BE2C (cell line): ENCODE measurements around the gene DOK7.

Source experiments
- DNase-seq: peaks from one replicate; pipeline ENCODE4 v3.0.0-alpha.2; 2020
- H3K27me3 ChIP-seq: fragments of 250-450 bp; sonication (Bioruptor Pico); 2 replicates; pipeline ENCODE4 v1.5.1; 2020; ENCODE audit warnings: mild to moderate bottlenecking
- H3K36me3 ChIP-seq: fragments of 250-450 bp; sonication (Bioruptor Pico); 2 replicates; pipeline ENCODE4 v1.5.1; 2020; ENCODE audit warnings: mild to moderate bottlenecking
- H3K4me1 ChIP-seq: fragments of 250-450 bp; sonication (Bioruptor Pico); 2 replicates; pipeline ENCODE4 v1.5.1; 2020
- H3K4me3 ChIP-seq: 2 replicates; pipeline ENCODE4 v1.5.1; 2011; ENCODE audit warnings: low read depth, low read length
- H3K9me3 ChIP-seq: fragments of 250-450 bp; sonication (Bioruptor Pico); 2 replicates; pipeline ENCODE4 v1.5.1; 2020
- CTCF ChIP-seq: IDR thresholded peaks from 2 replicates; pipeline ENCODE4 v1.5.1; 2012; ENCODE audit warnings: mild to moderate bottlenecking, low read depth, low read length

DOK7 gene

DNA sequence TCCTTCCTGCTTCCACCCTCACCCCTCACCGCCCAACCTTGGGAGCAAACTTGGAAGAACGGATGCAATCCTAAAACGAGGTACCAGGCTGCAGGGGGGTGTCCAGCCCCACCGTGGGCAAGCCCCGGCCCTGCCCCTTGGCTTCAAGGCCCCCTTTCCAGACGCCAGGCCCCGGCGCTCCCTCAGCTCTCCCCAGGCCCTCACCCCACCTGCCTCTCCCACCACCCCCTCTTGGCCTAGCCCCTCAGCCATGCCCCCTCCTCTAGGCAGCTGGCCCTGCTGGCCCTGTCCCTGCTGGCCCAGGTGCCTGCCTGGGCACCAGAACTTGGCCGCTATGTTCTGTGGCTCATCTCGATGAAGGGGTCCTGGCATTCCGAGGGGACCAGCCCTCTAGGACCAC lies 35.3 kb downstream of the DOK7 start:
- no peak for DNase-seq
- no peak for TF ChIP-seq CTCF
- no peak overlapping the region for H3K4me3 ChIP-seq
- peaks cover 10% of the 10 kb centered on the region for H3K27me3 ChIP-seq
- H3K36me3 ChIP-seq: no peaks in the 10 kb centered on the region; the same call in none of the 2 replicates
- H3K9me3 ChIP-seq: no peaks in the 10 kb centered on the region
- no peaks in the 10 kb centered on the region for H3K4me1 ChIP-seq

GRCh38 chr4:3498901-3499510 lies 35.9 kb downstream of the DOK7 start:
- H3K36me3 ChIP-seq: peaks cover 4% of the 10 kb centered on the region
- no peak for TF ChIP-seq CTCF
- H3K4me1 ChIP-seq: no peaks in the 10 kb centered on the region
- no peak overlapping the region for H3K4me3 ChIP-seq
- H3K27me3 ChIP-seq: peaks cover 4% of the 10 kb centered on the region
- no peak for DNase-seq
- no peaks in the 10 kb centered on the region for H3K9me3 ChIP-seq

GRCh38 chr4:3499710-3500109 lies 36.6 kb downstream of the DOK7 start:
- H3K36me3 ChIP-seq: peaks cover 5% of the 10 kb centered on the region
- no peak for DNase-seq
- H3K4me1 ChIP-seq: no peaks in the 10 kb centered on the region
- no peak for TF ChIP-seq CTCF
- H3K9me3 ChIP-seq: no peaks in the 10 kb centered on the region
- H3K27me3 ChIP-seq: no peaks in the 10 kb centered on the region
- H3K4me3 ChIP-seq: no peak overlapping the region

DNA sequence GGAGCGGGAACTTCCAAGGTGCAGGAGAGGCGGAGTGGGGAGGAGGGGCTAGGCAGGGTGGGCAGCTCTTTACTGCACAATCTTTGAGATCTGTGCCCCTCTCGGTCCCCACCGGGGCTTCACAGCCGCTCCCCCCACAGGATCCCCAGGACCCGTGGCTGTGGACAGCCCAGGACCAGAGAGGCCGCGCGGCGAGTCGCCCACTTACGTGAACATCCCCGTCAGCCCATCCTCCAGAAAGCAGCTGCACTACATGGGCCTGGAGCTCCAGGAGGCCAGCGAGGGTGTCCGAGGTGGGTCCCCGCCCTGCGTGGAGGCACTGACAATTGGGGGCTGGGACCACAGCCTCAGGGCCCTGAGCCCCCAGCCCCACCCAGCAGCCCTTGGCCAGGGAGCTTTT lies 37.0 kb downstream of the DOK7 start:
- Histone ChIP-seq H3K36me3 (peaks cover 7% of the 10 kb centered on the region), H3K9me3 (no peaks in the 10 kb centered on the region), H3K4me3 (no peak overlapping the region), H3K4me1 (no peaks in the 10 kb centered on the region), H3K27me3 (no peaks in the 10 kb centered on the region)
- no peak for DNase-seq
- TF ChIP-seq CTCF: no peak

DNA sequence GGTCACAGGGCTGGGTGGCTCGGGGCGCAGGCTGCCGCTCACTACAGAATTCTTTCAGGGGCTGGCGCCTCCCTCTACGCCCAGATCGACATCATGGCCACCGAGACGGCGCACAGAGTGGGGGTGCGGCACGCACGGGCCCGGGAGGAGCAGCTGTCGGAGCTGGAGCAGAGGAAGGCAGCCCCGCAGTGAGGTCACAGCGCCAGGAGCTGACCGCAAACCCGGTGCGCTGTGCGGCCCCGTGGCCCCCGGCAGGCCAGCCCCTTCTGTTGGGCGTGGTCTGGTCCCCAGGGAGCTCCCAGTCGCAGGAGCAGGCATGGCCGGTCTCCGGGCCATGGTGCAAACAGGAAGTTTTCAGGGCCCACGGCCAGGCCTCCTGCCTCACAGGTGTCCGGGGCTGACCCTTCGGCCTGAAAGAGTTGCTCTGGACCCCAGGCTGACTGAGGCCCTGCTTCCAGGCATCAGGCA lies 37.6 kb downstream of the DOK7 start:
- H3K36me3 ChIP-seq: peaks cover 9% of the 10 kb centered on the region
- H3K27me3 ChIP-seq: no peaks in the 10 kb centered on the region
- no peak overlapping the region for H3K4me3 ChIP-seq
- no peaks in the 10 kb centered on the region for H3K4me1 ChIP-seq
- no peak for TF ChIP-seq CTCF
- no peak for DNase-seq
- H3K9me3 ChIP-seq: no peaks in the 10 kb centered on the region

GRCh38 chr4:3501126-3501824 lies 38.2 kb downstream of the DOK7 start:
- no peak overlapping the region for H3K4me3 ChIP-seq
- H3K4me1 ChIP-seq: no peaks in the 10 kb centered on the region
- H3K9me3 ChIP-seq: no peaks in the 10 kb centered on the region
- no peaks in the 10 kb centered on the region for H3K27me3 ChIP-seq
- no peak for TF ChIP-seq CTCF
- H3K36me3 ChIP-seq: peaks cover 9% of the 10 kb centered on the region
- no peak for DNase-seq
